ENCODE data around the gene PREPL.
A peak's percentile ranks its signal among the peaks of the same experiment; 100 is the strongest.

The PREPL gene

GRCh38 chr2:44361330-44362206 lies at the start of gene PREPL, which contains the start of gene CAMKMT (continued):
- peak; percentile 93 for TF ChIP-seq ZBTB6 (tag by site-specific recombination; IDR thresholded peaks at IDR 0.05)
- peak; percentile 68; the same call in 1 of the 2 replicates for TF ChIP-seq ZEB2 (tag by site-specific recombination; IDR thresholded peaks at IDR 0.05)
- TF ChIP-seq KLF17 (tag by site-specific recombination; IDR thresholded peaks at IDR 0.05): no peak; the same call in 1 of the 2 replicates
- no peak for TF ChIP-seq ZNF266 (tag by site-specific recombination; IDR thresholded peaks at IDR 0.05; ENCODE audit: low read depth)
- TF ChIP-seq ZNF121 (tag by site-specific recombination; IDR thresholded peaks at IDR 0.05): no peak
- TF ChIP-seq ZBTB7A (tag by site-specific recombination; IDR thresholded peaks at IDR 0.05; ENCODE audit: low read depth): no peak
- no peak for TF ChIP-seq INSM2 (tag by site-specific recombination; IDR thresholded peaks at IDR 0.05)
- TF ChIP-seq ZNF48 (tag by site-specific recombination; IDR thresholded peaks at IDR 0.05): no peak
- TF ChIP-seq ZNF114 (tag by site-specific recombination; IDR thresholded peaks at IDR 0.05): no peak
- TF ChIP-seq KLF16 (tag by site-specific recombination; IDR thresholded peaks at IDR 0.05): 0 out of 2 replicates have a peak, but pooled peaks have one; percentile 26
- TF ChIP-seq ZNF473 (tag by site-specific recombination; IDR thresholded peaks at IDR 0.05): no peak
- TF ChIP-seq ZNF148 (tag by site-specific recombination; IDR thresholded peaks at IDR 0.05; ENCODE audit: borderline replicate concordance): no peak
- no peak for TF ChIP-seq ZNF654 (tag by site-specific recombination; IDR thresholded peaks at IDR 0.05; ENCODE audit: low read depth)
- no peak for TF ChIP-seq ZNF26 (tag by site-specific recombination; IDR thresholded peaks at IDR 0.05)
- TF ChIP-seq ZNF211 (tag by site-specific recombination; IDR thresholded peaks at IDR 0.05; ENCODE audit: low read depth): no peak
- peak; percentile 41; the same call in 1 of the 2 replicates for TF ChIP-seq HIC1 (tag by site-specific recombination; IDR thresholded peaks at IDR 0.05)
- peak; percentile 85 for TF ChIP-seq ZNF24 (tag by site-specific recombination; IDR thresholded peaks at IDR 0.05)
- TF ChIP-seq TRIM28 (IDR thresholded peaks at IDR 0.05; ENCODE audit: borderline replicate concordance, low read length): no peak
- no peak for TF ChIP-seq ZNF585B (tag by site-specific recombination; IDR thresholded peaks at IDR 0.05)
- no peak for TF ChIP-seq FEZF1 (tag by site-specific recombination; IDR thresholded peaks at IDR 0.05)
- TF ChIP-seq ZNF529 (tag by site-specific recombination; IDR thresholded peaks at IDR 0.05; ENCODE audit: insufficient replicate concordance): no peak
- TF ChIP-seq ZBTB11 (tag by site-specific recombination; conservative IDR thresholded peaks at IDR 0.05; ENCODE audit: low read depth): peak; percentile 91
- TF ChIP-seq ZNF324 (tag by site-specific recombination; IDR thresholded peaks at IDR 0.05): no peak; the same call in 1 of the 2 replicates
